NOMO-1 (cell line): ENCODE data around the gene GAS2L1.

Experiments used
- DNase-seq, 2 experiments: peaks; one replicate each; lab custom pipeline; 2025; ENCODE audit not compliant: unreplicated experiment in 2 of 2; lab: John Stamatoyannopoulos, UW

The GAS2L1 gene

GRCh38 chr22:29306175-29306834, at the start of gene GAS2L1:
TSS of gene GAS2L1 (plus strand) at chr22:29306650. CDS start at chr22:29308106, 1,456 bp downstream.
- DNase-seq = peak; percentile 41 to 70

GRCh38 chr22:29257751-29258181, 48.7 kb upstream of the GAS2L1 start:
- DNase-seq = no peak

- no peak for DNase-seq
Measured at GRCh38 chr22:29258407-29259252, 47.8 kb upstream of the GAS2L1 start.

GRCh38 chr22:29259253-29259899, 47.1 kb upstream of the GAS2L1 start:
- no peak for DNase-seq

- no peak for DNase-seq
Measured at GRCh38 chr22:29260031-29260560, 46.4 kb upstream of the GAS2L1 start.

GRCh38 chr22:29260601-29261315, 45.7 kb upstream of the GAS2L1 start:
- no peak for DNase-seq

GRCh38 chr22:29263791-29264276, 42.6 kb upstream of the GAS2L1 start:
- DNase-seq = no peak

- no peak for DNase-seq
Measured at GRCh38 chr22:29265305-29265704, 41.1 kb upstream of the GAS2L1 start.

GRCh38 chr22:29265929-29266328, 40.5 kb upstream of the GAS2L1 start:
- DNase-seq = no peak

GRCh38 chr22:29266564-29267461, 39.6 kb upstream of the GAS2L1 start:
- DNase-seq = no peak

GRCh38 chr22:29267462-29267857, 39.0 kb upstream of the GAS2L1 start:
- no peak for DNase-seq

- DNase-seq = peak; percentile 91
Measured at GRCh38 chr22:29267858-29268510, 38.5 kb upstream of the GAS2L1 start, which contains the start of the genes EWSR1 and RHBDD3. TSS of gene EWSR1 (plus strand) at chr22:29268268. CDS start at chr22:29268337, 69 bp downstream. TSS of gene RHBDD3 (minus strand) at chr22:29267981. CDS start at chr22:29265626, 2,355 bp downstream.

- peak; percentile 25 to 31 for DNase-seq
Measured at GRCh38 chr22:29268511-29269229, 37.8 kb upstream of the GAS2L1 start.

- DNase-seq = peak in 1 of 2 experiments; percentile 26
Measured at GRCh38 chr22:29269230-29269604, 37.2 kb upstream of the GAS2L1 start.

- peak in 1 of 2 experiments; percentile 47 for DNase-seq
Measured at GRCh38 chr22:29269731-29270474, 36.5 kb upstream of the GAS2L1 start.

GRCh38 chr22:29270475-29271271, 35.8 kb upstream of the GAS2L1 start:
- DNase-seq = peak; percentile 41 to 87

- no peak for DNase-seq
Measured at GRCh38 chr22:29272624-29273023, 33.8 kb upstream of the GAS2L1 start.
